GM23338 (cell line): ENCODE data around the gene CYP2A7. TPM values are rescaled to one million over a fixed set of nuclear protein-coding genes. Genes with fewer than 3 reads are reported as not detected.
A peak's percentile ranks its signal among the peaks of the same experiment; 100 is the strongest.

Experiments
- ATAC-seq: fragments of 200-7000 bp; cut with Tn5 transposase; 3 replicates; pipeline ENCODE4 v1.9.1; 2020
- DNase-seq: peaks from one replicate; pipeline ENCODE4 v3.0.0-alpha.2; 2015; ENCODE audit warnings: low spot score
- H2AFZ ChIP-seq: fragments of 200-600 bp; sonication (generic); 2 replicates; pipeline ENCODE4 v1.8.0; 2016; ENCODE audit warnings: antibody characterized with exemption, mild to moderate bottlenecking, moderate library complexity
- H3F3A ChIP-seq: fragments of 200-600 bp; sonication (generic); replicated peaks from 2 replicates; pipeline ENCODE4 v1.8.0; 2017; ENCODE audit warnings: antibody characterized with exemption, mixed run types, low read depth
- H3K27ac ChIP-seq: fragments of 200-600 bp; sonication (generic); 2 replicates; pipeline ENCODE4 v1.6.1; 2016; ENCODE audit warnings: low read depth
- H3K27me3 ChIP-seq: fragments of 200-600 bp; sonication (generic); 2 replicates; pipeline ENCODE4 v1.8.0; 2016; ENCODE audit warnings: mild to moderate bottlenecking, mixed run types, moderate library complexity; ENCODE audit not compliant: insufficient read depth
- H3K36me3 ChIP-seq: fragments of 200-600 bp; sonication (generic); 2 replicates; pipeline ENCODE4 v1.8.0; 2016; ENCODE audit warnings: mild to moderate bottlenecking; ENCODE audit not compliant: insufficient read depth
- H3K4me1 ChIP-seq: fragments of 200-600 bp; sonication (generic); 2 replicates; pipeline ENCODE4 v1.8.0; 2016; ENCODE audit warnings: mild to moderate bottlenecking, moderate library complexity; ENCODE audit not compliant: insufficient read depth
- H3K4me2 ChIP-seq: fragments of 200-600 bp; sonication (generic); 2 replicates; pipeline ENCODE4 v1.7.1; 2017; ENCODE audit warnings: mixed run types
- H3K4me3 ChIP-seq: fragments of 200-600 bp; sonication (generic); 2 replicates; pipeline ENCODE4 v1.6.1; 2016; ENCODE audit warnings: mixed run types
- H3K79me2 ChIP-seq: fragments of 200-600 bp; sonication (generic); replicated peaks from 2 replicates; pipeline ENCODE4 v1.8.0; 2017; ENCODE audit warnings: mild to moderate bottlenecking; ENCODE audit not compliant: insufficient read depth
- H3K9me2 ChIP-seq: fragments of 200-600 bp; sonication (generic); 2 replicates; pipeline ENCODE4 v1.8.0; 2017; ENCODE audit not compliant: insufficient read depth
- H4K20me1 ChIP-seq: fragments of 200-600 bp; sonication (generic); replicated peaks from 2 replicates; pipeline ENCODE4 v1.8.0; 2017; ENCODE audit warnings: mild to moderate bottlenecking; ENCODE audit not compliant: insufficient read depth
- H3K27ac Mint-ChIP-seq: 2 replicates; pipeline ENCODE4 v1.8.0; 2020; ENCODE audit warnings: inconsistent platforms, mild to moderate bottlenecking, moderate library complexity, mixed read lengths
- H3K27me3 Mint-ChIP-seq: 3 replicates; pipeline ENCODE4 v1.8.0; 2022; ENCODE audit warnings: low read depth, mild to moderate bottlenecking, moderate library complexity, mixed read lengths, inconsistent platforms; ENCODE audit not compliant: insufficient read depth, poor library complexity
- H3K36me3 Mint-ChIP-seq: 3 replicates; pipeline ENCODE4 v1.8.0; 2021; ENCODE audit warnings: low read depth, mild to moderate bottlenecking, inconsistent platforms, moderate library complexity, mixed read lengths
- H3K4me1 Mint-ChIP-seq: 3 replicates; pipeline ENCODE4 v1.8.0; 2020; ENCODE audit warnings: mild to moderate bottlenecking, inconsistent platforms, mixed read lengths
- H3K4me3 Mint-ChIP-seq: 3 replicates; pipeline ENCODE4 v1.8.0; 2021; ENCODE audit warnings: moderate library complexity, mild to moderate bottlenecking, inconsistent platforms, mixed read lengths
- H3K9me3 Mint-ChIP-seq: 3 replicates; pipeline ENCODE4 v1.8.0; 2020; ENCODE audit warnings: moderate library complexity, mild to moderate bottlenecking, inconsistent platforms, mixed read lengths
- CREB1 ChIP-seq: fragments of 250-450 bp; sonication (Bioruptor Pico); IDR thresholded peaks from 2 replicates; pipeline ENCODE4 v1.5.0; 2020; ENCODE audit warnings: low read depth, mild to moderate bottlenecking, moderate library complexity
- ETS1 ChIP-seq: IDR thresholded peaks from 2 replicates; pipeline ENCODE4 v1.6.1; 2016; ENCODE audit warnings: antibody characterized with exemption
- JUNB ChIP-seq: IDR thresholded peaks from one replicate; pipeline ENCODE4 v1.6.1; 2016; ENCODE audit warnings: antibody characterized with exemption; ENCODE audit not compliant: unreplicated experiment
- POLR2AphosphoS5 ChIP-seq: IDR thresholded peaks from 2 replicates; pipeline ENCODE4 v1.6.1; 2016; ENCODE audit warnings: antibody characterized with exemption, low read depth
- REST ChIP-seq: IDR thresholded peaks from one replicate; pipeline ENCODE4 v1.6.1; 2018; ENCODE audit warnings: antibody characterized with exemption; ENCODE audit not compliant: unreplicated experiment
- ZNF462 ChIP-seq: fragments of 250-450 bp; sonication (Bioruptor Pico); IDR thresholded peaks from 2 replicates; pipeline ENCODE4 v1.5.0; 2020; ENCODE audit warnings: mild to moderate bottlenecking, moderate library complexity
- polyA plus RNA-seq: library from polyadenylated mRNA; unstranded; fragments of >200 nt; fragmentation: Nextera tagmentation; extraction: Ambion mirVana; gene quantifications from 2 replicates; pipeline ENCODE4 v1.2.1, GENCODE V29; 2016
- total RNA-seq: library from RNA; depleted of rRNA; stranded (reverse); fragments of >200 nt; shearing (Covaris generic); gene quantifications from 2 replicates; pipeline ENCODE4 v1.2.3, GENCODE V29; 2014

CYP2A7 gene
- total and polyA plus RNA-seq, 2 experiments from 2014 or later: not detected

GRCh38 chr19:40907968-40908735, 26.1 kb upstream of the CYP2A7 start:
- Histone ChIP-seq H3K79me2 (no peaks in the 10 kb centered on the region), H4K20me1 (no peaks in the 10 kb centered on the region), H3K27ac (no peak overlapping the region), H3K4me3 (peak overlapping the region; percentile 61), H3K4me1 (peaks cover 7% of the 10 kb centered on the region; the same call in 1 of the 2 replicates), H3K36me3 (no peaks in the 10 kb centered on the region), H3K9me2 (no peaks in the 10 kb centered on the region), H3F3A (0 out of 2 replicates have a peak, but pooled peaks cover 2% of the 10 kb centered on the region), H3K4me2 (peak overlapping the region; percentile 86), H3K27me3 (no peaks in the 10 kb centered on the region), H2AFZ (peak overlapping the region; percentile 94)
- Mint-ChIP-seq H3K36me3 (peaks cover 18% of the 10 kb centered on the region), H3K27ac (no peak overlapping the region), H3K4me3 (peak overlapping the region; percentile 61), H3K27me3 (peaks cover 8% of the 10 kb centered on the region), H3K4me1 (peaks cover 8% of the 10 kb centered on the region), H3K9me3 (peaks cover 34% of the 10 kb centered on the region)
- DNase-seq (peak; percentile 78), ATAC-seq (peak; percentile 94)
- peak; percentile 71 for TF ChIP-seq POLR2AphosphoS5
- TF ChIP-seq CREB1: no peak
- no peak for TF ChIP-seq ETS1
- TF ChIP-seq ZNF462: no peak
- TF ChIP-seq JUNB: no peak
- no peak for TF ChIP-seq REST
